Stomach (tissue), 9 donors: ENCODE results near the gene RELN. TPM values are rescaled to one million over a fixed set of nuclear protein-coding genes. Genes with fewer than 3 reads are reported as not detected.

Experiments
- DNase-seq, 2 donors: peaks; one replicate each; pipeline versions ENCODE4 v3.0.0 to v3.0.0-alpha.2; 2013 to 2019
- H3K27ac ChIP-seq, 5 donors: fragments of 200-600 bp in 4 of 5; sonication (generic) in 4 of 5; one replicate each; pipeline ENCODE4 v1.5.1; 2013 to 2019; ENCODE audit warnings: mild to moderate bottlenecking in 1 of 5, moderate library complexity in 1 of 5
- H3K27me3 ChIP-seq, 3 donors: fragments of 200-600 bp; sonication (generic); one replicate each; pipeline ENCODE4 v1.5.1; 2017 to 2019; ENCODE audit warnings: mixed run types in 1 of 3
- H3K36me3 ChIP-seq, 4 donors: fragments of 200-600 bp; sonication (generic); 1 replicate in 3 of 4; 2 replicates in 1 of 4; pipeline ENCODE4 v1.5.1; 2016 to 2019
- H3K4me1 ChIP-seq, 4 donors: fragments of 200-600 bp; sonication (generic); one replicate each; pipeline ENCODE4 v1.5.1; 2016 to 2019
- H3K4me3 ChIP-seq, 4 donors: fragments of 200-600 bp; sonication (generic) in 3 of 4; one replicate each; pipeline ENCODE4 v1.5.1; 2016 to 2019; ENCODE audit warnings: mild to moderate bottlenecking in 1 of 4
- H3K9me3 ChIP-seq, 4 donors: fragments of 200-600 bp; sonication (generic); one replicate each; pipeline ENCODE4 v1.5.1; 2016 to 2019
- CTCF ChIP-seq, 7 experiments: fragments of 450-650 bp in 4 of 7; fragments of 200-600 bp in 3 of 7; sonication (generic) in 3 of 7; IDR thresholded peaks; one replicate each; pipeline ENCODE4 v1.5.1; 2016 to 2019; ENCODE audit warnings: antibody characterized with exemption in 7 of 7, control low read depth in 2 of 7, mild to moderate bottlenecking in 1 of 7
- EP300 ChIP-seq: sonication (generic); formaldehyde crosslinking; IDR thresholded peaks from one replicate; pipeline ENCODE4 v1.6.1; 2017; ENCODE audit warnings: antibody characterized with exemption
- POLR2A ChIP-seq, 4 donors: fragments of 450-650 bp; IDR thresholded peaks; one replicate each; pipeline ENCODE4 v1.6.1; 2016; ENCODE audit warnings: antibody characterized with exemption in 4 of 4, control low read depth in 2 of 4, mild to moderate bottlenecking in 1 of 4, moderate library complexity in 1 of 4
- POLR2AphosphoS5 ChIP-seq, 3 donors: sonication (generic); formaldehyde crosslinking; IDR thresholded peaks; one replicate each; pipeline ENCODE4 v1.6.1; 2016; ENCODE audit warnings: antibody characterized with exemption in 3 of 3
- WGBS, 5 donors: extraction: QIAGEN DNeasy Blood & Tissue Kit in 3 of 5; methylation state at CpG; one replicate each; pipeline versions ENCODE4 v1.1.5 to v1.1.7; 2013 to 2018; 5-methylcytosine and 5-hydroxymethylcytosine counted together
- intact Hi-C: fragments of 100-400 bp; cut with DNase I; formaldehyde crosslinking; loops from one replicate; pipeline ENCODE4 v1.15.1; 2023; ENCODE audit warnings: low total_unique reads
- polyA plus RNA-seq, 3 donors: library from polyadenylated mRNA; stranded (reverse); fragments of 200-250 nt; gene quantifications; one replicate each; pipeline ENCODE4 v1.2.3, GENCODE V29; 2013
- total RNA-seq, 5 donors: library from RNA; depleted of rRNA; stranded (reverse); fragments of >200 nt; gene quantifications; one replicate each; pipeline versions ENCODE4 v1.1.0 to v1.2.3, GENCODE V29; 2014 to 2016
- donor health status: healthy with polysubstance abuse.
- donor health status: Bipolar disorder and iron deficiency.
- donor health status: healthy.

RELN gene
- total and polyA plus RNA-seq, 8 donors = 0.19 to 14.3 (median 2.2) TPM

GRCh38 chr7:103569621-103570305 lies 419.7 kb downstream of the RELN start:
- WGBS, 5 donors = 53 to 66% (median 64%) methylated on average over 4 of the region's 4 CpGs
- H3K4me3 ChIP-seq = no peak overlapping the region
- TF ChIP-seq EP300 (no peak), POLR2A (IDR thresholded peaks at IDR 0.05) (no peak), POLR2AphosphoS5 (IDR thresholded peaks at IDR 0.05) (no peak), CTCF (IDR thresholded peaks at IDR 0.05) (no peak)
- H3K9me3 ChIP-seq = no peaks in the 10 kb centered on the region
- H3K36me3 ChIP-seq = no peaks in the 10 kb centered on the region
- intact Hi-C loops = loop anchor here (10.0 kb wide), 1 partner anchor 585 kb away; no protein-coding TSS in a partner anchor
- H3K4me1 ChIP-seq = no peaks in the 10 kb centered on the region
- H3K27me3 ChIP-seq = no peaks in the 10 kb centered on the region
- DNase-seq = no peak
- H3K27ac ChIP-seq = no peak overlapping the region

GRCh38 chr7:103564416-103564815 lies 425.0 kb downstream of the RELN start:
- Histone ChIP-seq H3K27ac (no peak overlapping the region), H3K9me3 (no peaks in the 10 kb centered on the region), H3K27me3 (peaks cover 0 to 4% (median 0%) of the 10 kb centered on the region in 3 donors), H3K4me1 (no peaks in the 10 kb centered on the region), H3K4me3 (no peak overlapping the region), H3K36me3 (no peaks in the 10 kb centered on the region)
- intact Hi-C loops = no loop called here
- no peak for TF ChIP-seq POLR2A (IDR thresholded peaks at IDR 0.05)
- DNase-seq = no peak
- WGBS, 5 donors = 59 to 76% (median 61%) methylated on average over 2 of the region's 2 CpGs

- no peak overlapping the region for H3K4me3 ChIP-seq
- H3K27ac ChIP-seq = no peak overlapping the region
- intact Hi-C loops = no loop called here
- no peak for DNase-seq
- TF ChIP-seq POLR2AphosphoS5 (IDR thresholded peaks at IDR 0.05) (no peak), CTCF (IDR thresholded peaks at IDR 0.05) (no peak), EP300 (no peak), POLR2A (IDR thresholded peaks at IDR 0.05) (no peak)
- 54 to 68% (median 60%) methylated on average over 1 of the region's 1 CpG for WGBS, 5 donors
- peaks cover 0 to 4% (median 0%) of the 10 kb centered on the region in 3 donors for H3K27me3 ChIP-seq
- no peaks in the 10 kb centered on the region for H3K4me1 ChIP-seq
- no peaks in the 10 kb centered on the region for H3K9me3 ChIP-seq
- H3K36me3 ChIP-seq = no peaks in the 10 kb centered on the region
These were observed 429.3 kb downstream of the RELN start for GRCh38 chr7:103560136-103560535.

GRCh38 chr7:103551016-103551415 lies 438.4 kb downstream of the RELN start:
- WGBS, 5 donors = 79 to 92% (median 87%) methylated on average over 12 of the region's 12 CpGs

More at GRCh38 chr7:103551016-103551415, 438.4 kb downstream of the RELN start:
- Histone ChIP-seq H3K4me3 (no peak overlapping the region), H3K9me3 (no peaks in the 10 kb centered on the region), H3K36me3 (no peaks in the 10 kb centered on the region), H3K4me1 (no peaks in the 10 kb centered on the region), H3K27me3 (no peaks in the 10 kb centered on the region), H3K27ac (no peak overlapping the region)
- TF ChIP-seq EP300 (no peak), CTCF (IDR thresholded peaks at IDR 0.05) (no peak), POLR2A (IDR thresholded peaks at IDR 0.05) (no peak), POLR2AphosphoS5 (IDR thresholded peaks at IDR 0.05) (no peak)
- intact Hi-C loops = no loop called here
- no peak for DNase-seq
